ENCODE results near the gene COBL.

DNA sequence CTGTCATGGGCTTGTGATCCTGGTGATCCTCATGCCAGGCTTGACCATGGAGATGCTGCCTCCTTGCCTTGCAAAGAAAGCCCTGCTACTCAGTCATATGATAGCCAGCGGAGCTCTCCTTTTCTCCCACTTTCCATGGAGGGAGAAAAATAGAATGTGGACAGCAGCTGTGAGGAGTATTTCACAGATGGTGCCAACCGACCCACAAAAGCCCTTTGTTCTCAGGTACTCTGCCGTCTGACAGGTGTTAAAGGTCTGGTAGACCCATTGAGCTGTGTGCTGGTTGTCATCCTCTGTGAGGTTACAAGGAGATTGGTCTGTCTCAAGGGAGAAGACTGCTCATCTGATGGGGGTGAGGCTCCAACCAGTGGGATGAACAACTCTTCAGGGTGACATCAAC is 29.5 kb upstream of the COBL start:
- TF ChIP-seq POLR2AphosphoS5 (IDR thresholded peaks at IDR 0.05; ENCODE audit: low read depth, low read length), result no peak
- TF ChIP-seq TAF1 (IDR thresholded peaks at IDR 0.05; ENCODE audit: borderline replicate concordance, insufficient read depth, low read length), result no peak

All from PFSK-1 (cell line).